ENCODE results near the gene NOL9. TPM values are rescaled to one million over a fixed set of nuclear protein-coding genes. Genes with fewer than 3 reads are reported as not detected.

Gene NOL9
- polyA plus RNA-seq, 1 of the 3 experiments (the other 2 are of a cell fraction), result 7.1 TPM

GRCh38 chr1:6505367-6506209 lies 48.7 kb downstream of the NOL9 start (continued):
- TF ChIP-seq TAF1 (IDR thresholded peaks at IDR 0.05; ENCODE audit: borderline replicate concordance, low read depth, low read length) (no peak), SIN3A (IDR thresholded peaks at IDR 0.05; ENCODE audit: borderline replicate concordance, low read depth, low read length) (no peak), ELF1 (IDR thresholded peaks at IDR 0.05) (no peak), TEAD4 (IDR thresholded peaks at IDR 0.05; ENCODE audit: borderline replicate concordance, insufficient read depth) (no peak), POLR2AphosphoS5 (IDR thresholded peaks at IDR 0.05; ENCODE audit: low read depth, low read length) (no peak), YY1 (IDR thresholded peaks at IDR 0.05; ENCODE audit: low read depth) (no peak), MXI1 (IDR thresholded peaks at IDR 0.05; ENCODE audit: low read depth, low read length) (no peak), GABPA (IDR thresholded peaks at IDR 0.05; ENCODE audit: low read depth) (no peak)
- TF ChIP-seq, protein P1, sequence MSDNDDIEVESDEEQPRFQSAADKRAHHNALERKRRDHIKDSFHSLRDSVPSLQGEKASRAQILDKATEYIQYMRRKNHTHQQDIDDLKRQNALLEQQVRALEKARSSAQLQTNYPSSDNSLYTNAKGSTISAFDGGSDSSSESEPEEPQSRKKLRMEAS (IDR thresholded peaks at IDR 0.05; ENCODE audit: low read depth), result no peak

DNA sequence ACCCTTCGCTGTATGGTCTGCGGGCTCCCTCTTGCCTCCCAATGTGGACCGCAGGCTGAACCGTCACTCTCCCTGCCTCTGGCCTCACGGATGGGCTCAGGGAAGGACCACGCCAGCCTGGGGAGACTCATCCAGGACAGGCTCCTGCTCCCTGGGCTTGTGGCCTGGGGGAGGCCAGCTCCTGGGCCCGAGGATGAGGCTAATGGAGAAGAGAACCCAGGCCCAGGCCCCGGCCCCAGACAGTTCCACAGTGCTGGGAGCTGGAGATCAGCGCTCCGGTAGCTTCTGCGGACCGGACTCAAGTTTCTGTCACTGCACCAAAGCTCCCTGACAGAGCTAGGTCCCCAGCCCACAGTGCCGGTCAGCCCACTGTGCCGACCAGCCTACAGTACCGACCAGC lies 49.4 kb downstream of the NOL9 start:
- TF ChIP-seq EP300 (IDR thresholded peaks at IDR 0.05; ENCODE audit: borderline replicate concordance in 1 of 2, low read depth in 1 of 2, low read length in 1 of 2), result no peak
- TF ChIP-seq EZH2phosphoT487 (IDR thresholded peaks at IDR 0.05; ENCODE audit: borderline replicate concordance, low read depth), result no peak
- TF ChIP-seq TCF12 (IDR thresholded peaks at IDR 0.05), result no peak
- TF ChIP-seq USF2 (IDR thresholded peaks at IDR 0.05; ENCODE audit: borderline replicate concordance, low read depth, low read length), result no peak
- no peak for TF ChIP-seq MXI1 (IDR thresholded peaks at IDR 0.05; ENCODE audit: low read depth, low read length)
- TF ChIP-seq YY1 (IDR thresholded peaks at IDR 0.05; ENCODE audit: low read depth), result no peak
- TF ChIP-seq RFX5 (IDR thresholded peaks at IDR 0.05; ENCODE audit: low read length), result no peak
- no peak for TF ChIP-seq RXRA (IDR thresholded peaks at IDR 0.05; ENCODE audit: borderline replicate concordance, low read depth)
- TF ChIP-seq, protein P1 (IDR thresholded peaks at IDR 0.05; ENCODE audit: low read depth), result no peak
- TF ChIP-seq RAD21 (IDR thresholded peaks at IDR 0.05; ENCODE audit: low read length), result no peak
- TF ChIP-seq IRF3 (IDR thresholded peaks at IDR 0.05; ENCODE audit: low read depth, low read length), result no peak
- no peak for TF ChIP-seq RCOR1 (IDR thresholded peaks at IDR 0.05; ENCODE audit: low read length)
- TF ChIP-seq ELF1 (IDR thresholded peaks at IDR 0.05), result no peak
- TF ChIP-seq TEAD4 (IDR thresholded peaks at IDR 0.05; ENCODE audit: borderline replicate concordance, insufficient read depth), result no peak
- no peak for TF ChIP-seq NFIC (IDR thresholded peaks at IDR 0.05; ENCODE audit: borderline replicate concordance)
- Histone ChIP-seq H2AFZ (ENCODE audit: low read depth) (no peak overlapping the region), H3K4me1 (ENCODE audit: control insufficient read depth in 1 of 2, insufficient read depth in 2 of 2, low read depth in 1 of 2, low read length in 1 of 2) (peaks cover 0 to 87% of the 10 kb centered on the region in 2 experiments; a peak in 2 of 4 replicates), H3F3A (replicated peaks; ENCODE audit: insufficient read depth) (no peaks in the 10 kb centered on the region), H3K79me2 (ENCODE audit: insufficient read depth) (no peaks in the 10 kb centered on the region), H4K20me1 (ENCODE audit: insufficient read depth) (no peaks in the 10 kb centered on the region), H3K27me3 (ENCODE audit: insufficient read depth) (no peaks in the 10 kb centered on the region), H3K9me2 (no peaks in the 10 kb centered on the region), H3K36me3 (replicated peaks in 1 of 2; ENCODE audit: control insufficient read depth in 1 of 2, insufficient read depth in 2 of 2, low read length in 1 of 2) (no peaks in the 10 kb centered on the region), H3K9me3 (no peaks in the 10 kb centered on the region), H3K4me3 (ENCODE audit: low read depth in 2 of 2, low read length in 1 of 2) (no peak overlapping the region), H3K27ac (ENCODE audit: low read depth in 2 of 2, low read length in 1 of 2) (no peak overlapping the region; a peak in 1 of 4 replicates), H3K9ac (no peak overlapping the region), H3K4me2 (no peak overlapping the region)
- DNase-seq, result no peak
- CTCF ChIA-PET, result interaction anchor here (17.4 kb wide), 1 partner anchor 15 kb away, joined by 211 read pairs; the partner anchor contains the start of gene PLEKHG5
- WGBS (ENCODE audit: low lambda C conversion rate), result 88% methylated on average over 8 of the region's 15 CpGs
- POLR2A ChIA-PET, result no interaction called here
